KMS-11 (cell line): Measurements from ENCODE around the gene CRYBG1.

ENCODE experiments used
- H2AFZ ChIP-seq: fragments of 200-600 bp; sonication (generic); 2 replicates; pipeline ENCODE4 v1.6.1; 2016; ENCODE audit warnings: antibody characterized with exemption, mixed run types, low read depth
- H3K27ac ChIP-seq: fragments of 200-600 bp; sonication (generic); 2 replicates; pipeline ENCODE4 v1.6.1; 2016; ENCODE audit warnings: mild to moderate bottlenecking, mixed run types
- H3K27me3 ChIP-seq: fragments of 200-600 bp; sonication (generic); 2 replicates; pipeline ENCODE4 v1.6.1; 2017; ENCODE audit warnings: mild to moderate bottlenecking, low read depth, mixed run types, moderate library complexity; ENCODE audit not compliant: insufficient read depth
- H3K36me3 ChIP-seq: fragments of 200-600 bp; sonication (generic); 2 replicates; pipeline ENCODE4 v1.6.1; 2017; ENCODE audit warnings: mild to moderate bottlenecking, mixed run types; ENCODE audit not compliant: insufficient read depth
- H3K4me1 ChIP-seq: fragments of 200-600 bp; sonication (generic); 2 replicates; pipeline ENCODE4 v1.6.1; 2016; ENCODE audit warnings: mild to moderate bottlenecking, low read depth, mixed run types; ENCODE audit not compliant: poor library complexity, severe bottlenecking
- H3K4me2 ChIP-seq: fragments of 200-600 bp; sonication (generic); 2 replicates; pipeline ENCODE4 v1.7.0; 2016; ENCODE audit warnings: mild to moderate bottlenecking, mixed run types
- H3K4me3 ChIP-seq: fragments of 200-600 bp; sonication (generic); IDR thresholded peaks from 2 replicates; pipeline ENCODE4 v1.6.1; 2017; ENCODE audit warnings: low read depth, low read length, mixed read lengths; ENCODE audit not compliant: insufficient read depth
- H3K79me2 ChIP-seq: fragments of 200-600 bp; sonication (generic); 2 replicates; pipeline ENCODE4 v1.6.1; 2016; ENCODE audit warnings: low read depth, mixed run types; ENCODE audit not compliant: insufficient read depth
- H3K9ac ChIP-seq: fragments of 200-600 bp; sonication (generic); 2 replicates; pipeline ENCODE4 v1.6.1; 2016; ENCODE audit warnings: mild to moderate bottlenecking, mixed run types
- H4K20me1 ChIP-seq: fragments of 200-600 bp; sonication (generic); 2 replicates; pipeline ENCODE4 v1.6.1; 2016; ENCODE audit warnings: mild to moderate bottlenecking, mixed run types; ENCODE audit not compliant: insufficient read depth
- CTCF ChIP-seq: fragments of 200-600 bp; sonication (generic); conservative IDR thresholded peaks from 2 replicates; pipeline ENCODE4 v1.6.1; 2017; ENCODE audit warnings: low read depth, mild to moderate bottlenecking, antibody characterized with exemption, low read length, moderate library complexity, mixed read lengths

Gene CRYBG1

GRCh38 chr6:106334646-106335448, 25.7 kb upstream of the CRYBG1 start:
- TF ChIP-seq CTCF: peak; percentile 74
- Histone ChIP-seq H2AFZ (no peak overlapping the region), H3K4me3 (no peak overlapping the region)

GRCh38 chr6:106339334-106340029, 21.0 kb upstream of the CRYBG1 start:
- no peak overlapping the region for H3K4me2 ChIP-seq
- no peaks in the 10 kb centered on the region for H3K27me3 ChIP-seq
- no peaks in the 10 kb centered on the region for H4K20me1 ChIP-seq
- H3K4me3 ChIP-seq: no peak overlapping the region
- no peak overlapping the region for H3K9ac ChIP-seq
- no peaks in the 10 kb centered on the region for H3K79me2 ChIP-seq
- H3K4me1 ChIP-seq: peaks cover 3% of the 10 kb centered on the region
- no peaks in the 10 kb centered on the region for H3K36me3 ChIP-seq
- H2AFZ ChIP-seq: 0 out of 2 replicates have a peak overlapping the region, but pooled peaks have one; percentile 26
- peak; percentile 68 for TF ChIP-seq CTCF
- H3K27ac ChIP-seq: no peak overlapping the region

More at GRCh38 chr6:106334646-106335448, 25.7 kb upstream of the CRYBG1 start:
- Histone ChIP-seq H3K27ac (no peak overlapping the region), H3K36me3 (no peaks in the 10 kb centered on the region), H4K20me1 (no peaks in the 10 kb centered on the region), H3K27me3 (no peaks in the 10 kb centered on the region), H3K4me2 (no peak overlapping the region), H3K9ac (no peak overlapping the region), H3K79me2 (no peaks in the 10 kb centered on the region), H3K4me1 (peaks cover 2% of the 10 kb centered on the region)

GRCh38 chr6:106347219-106347618, 13.3 kb upstream of the CRYBG1 start:
- Histone ChIP-seq H3K27ac (no peak overlapping the region), H2AFZ (no peak overlapping the region)

GRCh38 chr6:106356378-106356777, 4.1 kb upstream of the CRYBG1 start:
- no peak overlapping the region for H2AFZ ChIP-seq
- H3K4me3 ChIP-seq: no peak overlapping the region
- no peak overlapping the region for H3K27ac ChIP-seq
- no peaks in the 10 kb centered on the region for H3K27me3 ChIP-seq
- no peak for TF ChIP-seq CTCF
- no peaks in the 10 kb centered on the region for H4K20me1 ChIP-seq
- H3K9ac ChIP-seq: no peak overlapping the region
- H3K36me3 ChIP-seq: no peaks in the 10 kb centered on the region
- H3K79me2 ChIP-seq: no peaks in the 10 kb centered on the region
- no peaks in the 10 kb centered on the region for H3K4me1 ChIP-seq
- H3K4me2 ChIP-seq: no peak overlapping the region

More at GRCh38 chr6:106347219-106347618, 13.3 kb upstream of the CRYBG1 start:
- Histone ChIP-seq H3K36me3 (no peaks in the 10 kb centered on the region), H4K20me1 (no peaks in the 10 kb centered on the region), H3K9ac (no peak overlapping the region), H3K4me3 (no peak overlapping the region), H3K4me2 (no peak overlapping the region), H3K79me2 (no peaks in the 10 kb centered on the region), H3K4me1 (no peaks in the 10 kb centered on the region), H3K27me3 (no peaks in the 10 kb centered on the region)
- TF ChIP-seq CTCF: no peak
